Bone marrow (tissue), 2 donors: ENCODE results near the gene PDCD1LG2.
"Not testable (repeated sequence)": the region's sequence is repeated elsewhere in the genome, so short reads cannot be mapped to it uniquely, and the experiment has no call there.

Experiments
- DNase-seq, 2 donors: peaks; one replicate each; lab custom pipeline; 2025; lab: John Stamatoyannopoulos, UW

PDCD1LG2 gene

GRCh38 chr9:5566054-5566618 is 55.8 kb downstream of the PDCD1LG2 start:
- no peak for DNase-seq

- no peak for DNase-seq
Measured at GRCh38 chr9:5568868-5569267, 58.5 kb downstream of the PDCD1LG2 start.

GRCh38 chr9:5569409-5569808 is 59.1 kb downstream of the PDCD1LG2 start:
- DNase-seq, result no peak

- DNase-seq, result no peak
Measured at GRCh38 chr9:5569891-5570290, 59.6 kb downstream of the PDCD1LG2 start.

GRCh38 chr9:5571629-5572232 is 61.4 kb downstream of the PDCD1LG2 start:
- DNase-seq, result no peak

- no peak for DNase-seq
Measured at GRCh38 chr9:5574097-5574496, 63.8 kb downstream of the PDCD1LG2 start.

GRCh38 chr9:5575000-5575399 is 64.7 kb downstream of the PDCD1LG2 start:
- DNase-seq, result no peak

- DNase-seq, result no peak
Measured at GRCh38 chr9:5577225-5577624, 66.9 kb downstream of the PDCD1LG2 start.

- DNase-seq, result no peak
Measured at GRCh38 chr9:5578018-5578697, 67.8 kb downstream of the PDCD1LG2 start.

- no peak for DNase-seq
Measured at GRCh38 chr9:5578698-5579085, 68.4 kb downstream of the PDCD1LG2 start.

- DNase-seq, result no peak
Measured at GRCh38 chr9:5579881-5580280, 69.5 kb downstream of the PDCD1LG2 start.

- DNase-seq, result no peak
Measured at GRCh38 chr9:5580650-5581049, 70.3 kb downstream of the PDCD1LG2 start.

- not testable (repeated sequence) for DNase-seq
Measured at GRCh38 chr9:5581706-5582105, 71.4 kb downstream of the PDCD1LG2 start.

- no peak for DNase-seq
Measured at GRCh38 chr9:5582835-5583195, 72.5 kb downstream of the PDCD1LG2 start.

GRCh38 chr9:5586391-5586802 is 76.1 kb downstream of the PDCD1LG2 start:
- DNase-seq, result no peak

GRCh38 chr9:5587024-5587423 is 76.7 kb downstream of the PDCD1LG2 start:
- DNase-seq, result no peak

GRCh38 chr9:5592231-5592630 is 81.9 kb downstream of the PDCD1LG2 start:
- DNase-seq, result no peak

- DNase-seq, result no peak
Measured at GRCh38 chr9:5592904-5593303, 82.6 kb downstream of the PDCD1LG2 start.

GRCh38 chr9:5593904-5594303 is 83.6 kb downstream of the PDCD1LG2 start:
- DNase-seq, result no peak

GRCh38 chr9:5596173-5596572 is 85.8 kb downstream of the PDCD1LG2 start:
- DNase-seq, result no peak

GRCh38 chr9:5608298-5609225 is 98.2 kb downstream of the PDCD1LG2 start:
- DNase-seq, result no peak

- DNase-seq, result no peak
Measured at GRCh38 chr9:5609226-5609596, 98.9 kb downstream of the PDCD1LG2 start.

GRCh38 chr9:5610491-5610890 is 100.2 kb downstream of the PDCD1LG2 start:
- DNase-seq, result no peak
